K562 (cell line): ENCODE data around the gene PDZD2. TPM values are rescaled to one million over a fixed set of nuclear protein-coding genes. Genes with fewer than 3 reads are reported as not detected.

Experiments used
- ATAC-seq: fragments of 200-7000 bp; cut with Tn5 transposase; 3 replicates; pipeline ENCODE4 v1.9.1; 2020; ENCODE audit warnings: moderate library complexity
- BruUV-seq: library from RNA; stranded (reverse); fragments of 400-500 nt; replicated peaks from 2 replicates; lab custom pipeline; 2021; lab: Mats Ljungman, UMichigan
- CTCF ChIA-PET: fragments of 300-600 bp; formaldehyde crosslinking; extraction: SDS; loops from one replicate; lab custom pipeline; 2021; ENCODE audit warnings: low intra/inter-chr PET ratio; lab: Yijun Ruan, JAX
- POLR2A ChIA-PET: fragments of 300-600, 350-650 bp; sonication (Branson Sonifier 250); formaldehyde crosslinking; extraction: SDS; loops from one replicate; lab custom pipeline; 2021; ENCODE audit warnings: antibody characterized with exemption, inconsistent platforms; lab: Yijun Ruan, JAX
- DNase-seq, 4 experiments: peaks; one replicate each; pipeline versions ENCODE4 v3.0.0 to v3.0.0-alpha.2; 2011 to 2018; ENCODE audit warnings: low spot score in 3 of 4, mixed read lengths in 3 of 4; ENCODE audit errors: extremely low read depth in 1 of 4
- FAIRE-seq: peaks from 2 replicates; lab custom pipeline; 2011; peaks lifted over from hg19 to GRCh38; lab: Jason Lieb, UNC
- H2AFZ ChIP-seq: 2 replicates; pipeline ENCODE4 v1.6.0; 2011; ENCODE audit warnings: low read depth, low read length, control low read depth, inconsistent platforms
- H3K27ac ChIP-seq: fragments of 200-600 bp; 3 replicates; pipeline ENCODE4 v1.8.0; 2011; ENCODE audit warnings: low read depth, mild to moderate bottlenecking, control low read depth, inconsistent platforms, low read length, moderate library complexity, mixed read lengths; ENCODE audit errors: extremely low read depth
- H3K27me3 ChIP-seq, 2 experiments: fragments of 300-600 bp in 1 of 2; 2 replicates in 1 of 2; 3 replicates in 1 of 2; pipeline versions ENCODE4 v1.6.0 to v1.8.0; 2011; ENCODE audit warnings: inconsistent platforms in 2 of 2, low read length in 2 of 2, mild to moderate bottlenecking in 1 of 2, mixed read lengths in 1 of 2, moderate library complexity in 1 of 2; ENCODE audit not compliant: control insufficient read depth in 2 of 2, insufficient read depth in 2 of 2
- H3K36me3 ChIP-seq: fragments of 300-600 bp; 3 replicates; pipeline ENCODE4 v1.8.0; 2011; ENCODE audit warnings: mild to moderate bottlenecking, low read length, inconsistent platforms; ENCODE audit not compliant: control insufficient read depth, insufficient read depth
- H3K4me1 ChIP-seq, 2 experiments: fragments of 200-600 bp in 1 of 2; replicated peaks in 1 of 2; 2 replicates in 1 of 2; 3 replicates in 1 of 2; pipeline versions ENCODE4 v1.5.1 to v1.8.0; 2011; ENCODE audit warnings: inconsistent platforms in 2 of 2, low read length in 2 of 2, mild to moderate bottlenecking in 1 of 2, mixed read lengths in 1 of 2, moderate library complexity in 1 of 2; ENCODE audit not compliant: control insufficient read depth in 2 of 2, insufficient read depth in 2 of 2
- H3K4me2 ChIP-seq: 2 replicates; pipeline ENCODE4 v1.6.1; 2011; ENCODE audit warnings: low read length, control low read depth, inconsistent platforms, mixed read lengths; ENCODE audit not compliant: insufficient read depth
- H3K4me3 ChIP-seq: fragments of 200-600 bp; sonication (generic), shearing (Covaris generic); 2 replicates; pipeline ENCODE4 v1.5.1; 2016; ENCODE audit warnings: control low read depth, inconsistent platforms
- H3K79me2 ChIP-seq: fragments of 200-600 bp; 3 replicates; pipeline ENCODE4 v1.8.0; 2011; ENCODE audit warnings: low read length, inconsistent platforms; ENCODE audit not compliant: control insufficient read depth, insufficient read depth
- H3K9ac ChIP-seq, 2 experiments: 2 replicates each; pipeline versions ENCODE4 v1.6.0 to v1.6.1; 2011; ENCODE audit warnings: low read depth in 2 of 2, low read length in 2 of 2, control low read depth in 1 of 2, inconsistent platforms in 1 of 2, mild to moderate bottlenecking in 1 of 2, mixed read lengths in 1 of 2; ENCODE audit not compliant: insufficient read depth in 1 of 2
- H3K9me1 ChIP-seq: one replicate; pipeline ENCODE4 v1.6.0; 2011; ENCODE audit warnings: inconsistent platforms, mild to moderate bottlenecking, low read length, moderate library complexity; ENCODE audit not compliant: control insufficient read depth, insufficient read depth
- H3K9me3 ChIP-seq: replicated peaks from 2 replicates; pipeline ENCODE4 v1.5.1; 2011; ENCODE audit warnings: low read depth, low read length, inconsistent platforms; ENCODE audit not compliant: control insufficient read depth, insufficient read depth
- H4K20me1 ChIP-seq: replicated peaks from 2 replicates; pipeline ENCODE4 v1.6.1; 2011; ENCODE audit warnings: low read length, inconsistent platforms, mixed read lengths; ENCODE audit not compliant: control insufficient read depth, insufficient read depth
- PURB ChIP-seq: sonication (generic); formaldehyde crosslinking; IDR thresholded peaks from 2 replicates; pipeline ENCODE4 v1.9.0; 2021; ENCODE audit warnings: low read depth, mild to moderate bottlenecking, missing genetic modification reagents
- RBM34 ChIP-seq: fragments of 200-400 bp; formaldehyde crosslinking; IDR thresholded peaks from 2 replicates; pipeline ENCODE4 v1.6.1; 2018; ENCODE audit warnings: low read length, borderline replicate concordance; ENCODE audit not compliant: insufficient read depth
- REST ChIP-seq, 2 experiments: fragments of 450-650 bp; formaldehyde crosslinking in 1 of 2; IDR thresholded peaks; 2 replicates each; pipeline versions ENCODE4 v1.4.0 to v1.6.1; 2014 to 2020; ENCODE audit warnings: mild to moderate bottlenecking in 2 of 2, borderline replicate concordance in 1 of 2, low read depth in 1 of 2
- WGBS: fragments of 100-300 bp; shearing (Covaris generic); methylation state at CpG from one replicate; pipeline ENCODE4 v1.1.6; 2016; ENCODE audit warnings: low coverage, mixed read lengths; ENCODE audit not compliant: insufficient coverage; ENCODE audit errors: missing lambda C conversion rate; 5-methylcytosine and 5-hydroxymethylcytosine counted together
- in situ Hi-C: fragments of 300-500 bp; cut with MboI; formaldehyde crosslinking; loops from 4 replicates; pipeline ENCODE4 v1.15.0; 2018; ENCODE audit warnings: inconsistent platforms, mixed read lengths
- intact Hi-C: fragments of 100-400 bp; cut with micrococcal nuclease; formaldehyde crosslinking; loops from 2 replicates; pipeline ENCODE4 v1.14.2; 2022
- polyA plus RNA-seq, 8 experiments: library from polyadenylated mRNA; depleted of rRNA in 4 of 8; stranded (reverse) in 5 of 8; unstranded in 3 of 8; fragments of >200 nt; fragmentation: Nextera tagmentation in 2 of 8; fragmentation: Illumina TruSeq in 1 of 8; extraction: Ambion mirVana in 2 of 8; extraction: Trizol in 1 of 8; gene quantifications; 2 replicates each; pipeline versions ENCODE4 v1.2.1 to v1.2.3, GENCODE V29; 2011 to 2014; ENCODE audit warnings: inconsistent platforms in 1 of 8, missing spikeins in 1 of 8
- total RNA-seq, 7 experiments: library from RNA; depleted of rRNA in 6 of 7; stranded (reverse); fragments of >200 nt in 6 of 7; fragmentation: Illumina TruSeq in 2 of 7; extraction: Trizol in 2 of 7; gene quantifications; 2 replicates each; pipeline versions ENCODE4 v1.2.1 to v1.2.3, GENCODE V29; 2011 to 2021; ENCODE audit warnings: low replicate concordance in 1 of 7

The PDZD2 gene
- total and polyA plus RNA-seq, 9 of the 15 experiments (the other 6 are each of a cell fraction or from before 2014, with no cell fraction given): 0.02 to 0.08 (median 0.04) TPM; not detected in 6

- no peaks in the 10 kb centered on the region for H3K4me1 ChIP-seq
- no peaks in the 10 kb centered on the region for H3K36me3 ChIP-seq
- peaks cover 2 to 4% of the 10 kb centered on the region in 2 experiments; a peak in 2 of 5 replicates for H3K27me3 ChIP-seq
- FAIRE-seq (no peak), ATAC-seq (no peak), DNase-seq (no peak)
- H3K9me1 ChIP-seq: no peaks in the 10 kb centered on the region
- no peaks in the 10 kb centered on the region for H4K20me1 ChIP-seq
- in situ Hi-C loops: loop anchor here (5.0 to 10.0 kb wide), 2 partner anchors 272 to 799 kb away; no protein-coding TSS in a partner anchor
- no peaks in the 10 kb centered on the region for H3K9me3 ChIP-seq
- no peaks in the 10 kb centered on the region for H3K79me2 ChIP-seq
- POLR2A ChIA-PET: no interaction called here
- intact Hi-C loops: no loop called here
- H2AFZ ChIP-seq: no peak overlapping the region
- H3K4me2 ChIP-seq: no peak overlapping the region
- H3K27ac ChIP-seq: no peak overlapping the region
- BruUV-seq: no TSS peak
- no peak overlapping the region for H3K9ac ChIP-seq
- WGBS: 0% methylated on average over 3 of the region's 3 CpGs
- CTCF ChIA-PET: no interaction called here
- H3K4me3 ChIP-seq: no peak overlapping the region
- TF ChIP-seq RBM34: no peak
- no peak for TF ChIP-seq PURB (CRISPR knock-in tag)
- TF ChIP-seq REST (IDR thresholded peaks at IDR 0.05; ENCODE audit: borderline replicate concordance): no peak
- no peak for TF ChIP-seq REST (CRISPR knock-in tag; IDR thresholded peaks at IDR 0.05; ENCODE audit: low read depth)
These were observed 176.4 kb downstream of the PDZD2 start for GRCh38 chr5:31815376-31815775.
